ENCODE data around the gene RAI1. TPM values are rescaled to one million over a fixed set of nuclear protein-coding genes. Genes with fewer than 3 reads are reported as not detected.

The RAI1 gene
- total RNA-seq, 1 experiment from 2014 or later, result 12.7 TPM

DNA sequence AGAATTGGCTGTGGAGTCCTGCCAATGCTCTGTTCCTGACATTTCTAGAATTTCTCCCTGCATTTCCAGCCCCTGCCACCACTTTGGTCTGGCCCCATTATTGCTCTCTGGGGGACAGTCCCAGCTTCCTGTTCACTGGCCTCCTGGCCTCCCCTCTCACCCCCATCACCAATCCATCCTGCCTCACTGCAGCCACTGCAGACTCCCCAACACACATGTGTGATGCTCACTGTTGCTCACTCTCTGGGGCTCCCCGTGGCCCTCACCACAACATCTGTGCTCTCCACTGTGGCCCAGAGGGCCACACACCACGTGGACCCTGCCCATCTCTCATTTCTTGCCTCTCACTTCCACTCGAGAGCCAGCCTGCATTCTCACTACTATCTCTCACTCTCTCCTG is 91.0 kb downstream of the RAI1 start:
- H3K27me3 ChIP-seq (replicated peaks), result no peaks in the 10 kb centered on the region
- H3K4me1 ChIP-seq (replicated peaks), result no peaks in the 10 kb centered on the region; the same call in 1 of the 2 replicates

DNA sequence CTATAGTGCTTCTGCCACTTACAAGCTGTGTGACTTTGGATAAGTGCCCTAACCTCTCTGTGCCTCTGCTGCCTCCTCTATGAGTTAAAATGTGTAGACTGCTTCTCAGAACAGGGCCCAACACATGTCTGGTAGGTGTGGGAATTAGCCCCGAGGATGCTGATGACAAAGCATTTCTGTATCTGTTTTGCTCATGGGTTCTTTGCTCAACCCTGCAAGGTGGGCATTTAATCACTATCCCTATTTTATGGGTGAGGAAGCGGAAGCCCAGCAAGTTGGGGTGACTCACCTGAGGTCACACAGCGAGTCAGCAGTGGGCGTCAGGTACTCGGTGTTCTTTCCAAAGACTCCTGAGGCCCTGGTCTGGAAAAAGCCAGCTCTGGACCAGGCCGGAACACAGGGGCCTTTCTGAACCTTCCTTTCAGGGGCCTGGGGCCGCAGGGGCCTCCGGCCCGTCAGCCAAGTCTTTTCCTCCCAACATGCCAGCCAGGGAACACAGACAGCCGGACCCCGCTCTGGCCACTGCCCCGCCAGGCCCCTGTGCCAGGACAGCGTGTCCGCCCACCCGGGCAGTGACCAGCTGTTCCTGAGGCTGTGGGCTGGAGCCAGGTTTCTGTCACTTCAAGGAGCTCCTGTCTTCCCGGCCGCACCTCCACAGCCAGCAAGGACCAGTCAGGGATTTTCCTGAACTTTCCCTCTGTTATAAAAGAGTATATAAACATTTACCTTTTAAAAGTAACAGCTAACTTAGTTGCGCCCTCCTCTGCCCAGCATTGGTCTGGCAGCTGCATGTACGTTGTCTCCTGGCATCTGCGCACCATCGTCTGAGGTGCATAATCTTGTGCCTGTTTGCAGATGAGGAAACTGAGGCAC is 93.0 kb downstream of the RAI1 start:
- Histone ChIP-seq H3K4me3 (no peak overlapping the region), H3K36me3 (peaks cover 11% of the 10 kb centered on the region; the same call in 1 of the 2 replicates), H3K27ac (no peak overlapping the region), H3K9me3 (replicated peaks) (no peaks in the 10 kb centered on the region), H3K4me1 (replicated peaks) (no peaks in the 10 kb centered on the region), H3K27me3 (replicated peaks) (no peaks in the 10 kb centered on the region)
- DNase-seq (ENCODE audit: low read depth in 1 of 2, low spot score in 2 of 2), result no peak

More for the DNA sequence above, 91.0 kb downstream of the RAI1 start:
- no peak for DNase-seq (ENCODE audit: low read depth in 1 of 2, low spot score in 2 of 2)
- no peak overlapping the region for H3K27ac ChIP-seq
- no peak overlapping the region for H3K4me3 ChIP-seq
- peaks cover 4% of the 10 kb centered on the region; the same call in 1 of the 2 replicates for H3K36me3 ChIP-seq
- H3K9me3 ChIP-seq (replicated peaks), result no peaks in the 10 kb centered on the region

DNA sequence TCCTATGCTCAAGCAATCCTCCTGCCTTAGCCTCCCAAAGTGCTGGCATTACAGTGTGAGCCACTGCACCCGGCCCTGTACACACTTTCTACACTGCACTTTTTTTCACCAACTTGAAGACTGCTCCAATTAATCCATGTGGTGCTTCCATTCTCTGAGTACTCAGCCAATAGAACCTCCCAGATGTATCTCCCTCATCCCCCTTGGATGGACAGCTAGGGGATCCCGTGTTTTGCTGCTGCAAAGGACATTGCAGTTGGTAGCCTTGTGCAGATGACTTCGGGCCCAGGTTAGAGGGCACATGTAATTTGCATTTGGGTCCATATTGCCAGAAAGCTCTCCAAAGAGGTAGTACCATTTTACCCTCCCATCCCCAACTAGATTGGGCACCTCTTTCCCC is 95.6 kb downstream of the RAI1 start:
- DNase-seq (ENCODE audit: low read depth in 1 of 2, low spot score in 2 of 2), result no peak
- Histone ChIP-seq H3K36me3 (peaks cover 7% of the 10 kb centered on the region; the same call in 1 of the 2 replicates), H3K27me3 (replicated peaks) (no peaks in the 10 kb centered on the region), H3K4me1 (replicated peaks) (peaks cover 13% of the 10 kb centered on the region; the same call in 1 of the 2 replicates), H3K9me3 (replicated peaks) (no peaks in the 10 kb centered on the region), H3K27ac (no peak overlapping the region), H3K4me3 (no peak overlapping the region)

DNA sequence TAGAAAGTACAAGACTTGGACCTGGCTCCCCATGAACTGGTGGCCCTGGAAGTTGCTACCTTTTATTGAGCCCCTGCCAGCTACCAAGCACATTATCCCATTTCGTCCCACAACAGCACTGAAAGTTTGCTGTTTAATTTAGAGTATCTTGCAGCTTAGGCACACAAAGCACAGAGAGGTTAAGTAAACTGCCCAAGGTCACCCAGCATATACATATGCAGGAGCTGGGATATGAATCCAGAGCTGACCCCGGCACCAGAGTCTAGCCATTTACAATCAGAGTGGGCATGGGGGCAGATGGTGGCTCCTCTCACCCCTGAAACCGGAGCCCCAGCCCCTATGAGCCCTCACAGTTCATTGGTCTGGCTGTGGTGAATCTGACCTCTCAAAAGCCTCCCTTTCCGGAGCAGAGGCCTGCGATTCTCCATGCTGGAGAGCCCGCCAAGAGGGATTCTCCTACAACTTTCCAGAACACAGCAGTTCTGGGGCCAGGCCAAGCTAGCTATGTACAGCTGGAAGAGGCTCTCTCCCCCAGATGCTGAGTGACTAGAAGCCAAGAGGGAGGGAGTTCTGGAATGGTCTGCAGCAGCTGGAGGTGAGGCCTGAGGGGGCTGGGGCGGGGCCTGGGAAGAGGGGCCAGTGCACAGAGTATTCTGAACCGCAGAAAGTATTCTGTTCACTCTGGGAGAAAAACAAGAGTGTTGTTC is 97.2 kb downstream of the RAI1 start:
- H3K9me3 ChIP-seq (replicated peaks), result no peaks in the 10 kb centered on the region
- H3K27ac ChIP-seq, result no peak overlapping the region
- H3K4me1 ChIP-seq (replicated peaks), result peaks cover 13% of the 10 kb centered on the region; the same call in 1 of the 2 replicates
- no peak overlapping the region for H3K4me3 ChIP-seq
- H3K36me3 ChIP-seq, result peaks cover 7% of the 10 kb centered on the region; the same call in 1 of the 2 replicates
- no peaks in the 10 kb centered on the region for H3K27me3 ChIP-seq (replicated peaks)
- no peak for DNase-seq (ENCODE audit: low read depth in 1 of 2, low spot score in 2 of 2)

DNA sequence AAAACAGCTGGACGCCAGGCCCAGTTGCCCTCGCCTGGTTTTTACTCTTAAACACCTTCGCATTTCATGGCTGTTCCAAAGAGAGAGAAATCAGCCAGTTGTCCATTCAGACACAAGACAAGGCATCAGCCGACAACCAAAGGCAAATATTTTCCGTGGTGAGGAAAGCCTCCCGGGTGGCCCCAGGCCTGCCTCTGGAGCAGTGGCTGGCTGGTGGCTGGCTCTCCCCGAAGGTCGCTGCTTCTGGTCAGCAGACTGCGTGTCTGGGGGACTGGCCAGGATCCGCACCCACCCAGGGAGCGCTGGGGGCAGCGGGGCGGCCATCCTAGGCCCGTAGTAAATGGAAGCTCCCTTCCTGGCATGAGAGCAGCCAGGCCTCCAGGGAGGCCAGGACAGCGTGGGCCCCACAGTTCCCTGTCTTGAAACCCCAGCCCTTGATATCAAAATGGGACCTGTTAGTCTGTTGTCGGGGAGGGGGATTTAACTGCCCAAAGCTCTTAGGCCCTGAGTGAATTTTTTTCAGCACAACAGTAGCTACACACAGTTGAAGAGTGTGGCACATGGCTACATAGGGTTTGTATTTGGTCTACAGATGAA is 97.9 kb downstream of the RAI1 start:
- peaks cover 13% of the 10 kb centered on the region; the same call in 1 of the 2 replicates for H3K4me1 ChIP-seq (replicated peaks)
- no peaks in the 10 kb centered on the region for H3K9me3 ChIP-seq (replicated peaks)
- H3K36me3 ChIP-seq, result peaks cover 7% of the 10 kb centered on the region
- DNase-seq (ENCODE audit: low read depth in 1 of 2, low spot score in 2 of 2), result no peak
- H3K27ac ChIP-seq, result no peak overlapping the region
- H3K27me3 ChIP-seq (replicated peaks), result no peaks in the 10 kb centered on the region
- no peak overlapping the region for H3K4me3 ChIP-seq

DNA sequence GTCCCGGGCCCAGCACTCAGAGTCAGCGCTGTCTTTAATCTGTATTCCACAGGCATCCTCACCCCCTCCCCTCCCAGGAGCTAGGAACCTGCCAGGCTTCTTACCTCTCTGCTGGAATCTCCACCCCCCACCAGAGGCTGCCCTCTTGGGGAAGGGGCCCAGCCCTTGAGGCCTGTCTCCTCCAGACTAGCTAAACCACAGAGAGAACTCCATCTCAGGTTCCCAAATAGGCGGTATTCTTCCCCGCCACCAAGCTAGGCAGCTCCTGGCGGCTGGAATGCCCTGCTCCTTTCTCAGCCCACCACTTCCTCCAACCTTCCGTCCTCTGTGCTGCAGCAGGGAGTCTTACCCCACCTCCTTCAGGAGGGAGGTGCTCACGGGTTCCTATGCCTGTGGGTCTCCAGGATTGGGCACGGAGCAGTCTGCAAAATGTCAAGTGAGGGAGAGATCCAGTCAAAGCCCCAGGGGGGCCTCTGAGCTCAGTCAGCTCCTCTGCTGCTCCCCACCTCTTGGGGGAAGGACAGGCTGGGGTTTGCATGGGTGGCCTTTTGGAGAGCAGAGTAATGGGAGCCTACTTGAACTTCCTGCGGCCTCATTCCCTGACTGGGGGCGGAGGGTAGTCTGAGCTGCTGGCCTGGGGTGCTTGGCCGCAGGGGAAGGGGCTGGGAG is 99.8 kb downstream of the RAI1 start:
- Histone ChIP-seq H3K4me3 (no peak overlapping the region), H3K9me3 (replicated peaks) (no peaks in the 10 kb centered on the region), H3K27me3 (replicated peaks) (no peaks in the 10 kb centered on the region), H3K36me3 (peaks cover 7% of the 10 kb centered on the region), H3K4me1 (replicated peaks) (peaks cover 24% of the 10 kb centered on the region), H3K27ac (no peak overlapping the region)
- peak in 1 of 2 experiments; percentile 42 for DNase-seq (ENCODE audit: low read depth in 1 of 2, low spot score in 2 of 2)

DNA sequence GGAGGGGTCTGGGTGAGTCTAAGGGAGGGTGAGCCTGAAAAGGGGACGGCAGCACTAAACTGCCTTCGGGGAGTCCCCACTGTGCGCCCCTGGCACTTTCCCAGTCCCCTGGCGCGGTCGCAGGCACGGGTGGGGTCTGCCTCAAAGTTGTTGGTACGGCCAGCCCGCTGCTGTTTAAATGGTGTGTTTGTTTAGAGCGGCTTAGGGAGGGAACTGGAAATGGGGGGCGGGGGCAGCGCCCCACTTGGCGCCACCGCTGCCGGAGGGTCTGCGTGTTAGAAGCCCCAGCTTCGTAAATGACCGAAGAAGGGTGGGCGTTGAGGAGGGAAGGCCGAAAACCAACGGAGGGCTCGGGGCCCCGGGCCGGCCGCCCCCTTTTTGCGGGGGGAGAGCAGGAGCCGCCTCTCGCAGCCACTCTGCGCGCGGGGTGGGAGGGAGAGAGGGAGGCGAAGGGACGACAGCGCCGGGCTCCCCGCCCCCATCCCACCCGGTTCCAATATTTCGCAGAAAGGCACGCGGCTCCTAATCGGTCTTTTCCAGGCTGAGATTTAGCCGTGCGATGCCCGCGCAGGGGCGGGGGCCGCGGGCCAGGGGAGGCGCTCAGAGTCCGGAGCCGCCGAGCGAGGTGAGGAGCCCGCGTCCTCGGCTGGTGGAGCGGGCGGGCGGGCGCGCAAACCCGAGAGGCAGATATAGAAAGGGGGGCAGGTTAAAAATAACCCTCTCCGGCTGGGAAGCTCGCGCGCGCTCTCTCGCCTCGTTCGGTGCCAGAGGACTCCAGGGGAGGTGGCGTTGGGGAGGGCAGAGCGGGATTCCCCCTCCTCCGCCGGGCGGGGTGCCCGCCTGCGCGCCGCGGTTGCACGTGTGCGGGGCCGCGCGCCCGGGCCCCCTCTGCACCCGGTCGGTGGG is 100.6 kb downstream of the RAI1 start:
- no peak for DNase-seq (ENCODE audit: low read depth in 1 of 2, low spot score in 2 of 2)
- peaks cover 7% of the 10 kb centered on the region for H3K36me3 ChIP-seq
- H3K4me3 ChIP-seq, result peak overlapping the region; percentile 26
- no peak overlapping the region for H3K27ac ChIP-seq
- peaks cover 32% of the 10 kb centered on the region for H3K4me1 ChIP-seq (replicated peaks)
- H3K9me3 ChIP-seq (replicated peaks), result no peaks in the 10 kb centered on the region
- no peaks in the 10 kb centered on the region for H3K27me3 ChIP-seq (replicated peaks)

DNA sequence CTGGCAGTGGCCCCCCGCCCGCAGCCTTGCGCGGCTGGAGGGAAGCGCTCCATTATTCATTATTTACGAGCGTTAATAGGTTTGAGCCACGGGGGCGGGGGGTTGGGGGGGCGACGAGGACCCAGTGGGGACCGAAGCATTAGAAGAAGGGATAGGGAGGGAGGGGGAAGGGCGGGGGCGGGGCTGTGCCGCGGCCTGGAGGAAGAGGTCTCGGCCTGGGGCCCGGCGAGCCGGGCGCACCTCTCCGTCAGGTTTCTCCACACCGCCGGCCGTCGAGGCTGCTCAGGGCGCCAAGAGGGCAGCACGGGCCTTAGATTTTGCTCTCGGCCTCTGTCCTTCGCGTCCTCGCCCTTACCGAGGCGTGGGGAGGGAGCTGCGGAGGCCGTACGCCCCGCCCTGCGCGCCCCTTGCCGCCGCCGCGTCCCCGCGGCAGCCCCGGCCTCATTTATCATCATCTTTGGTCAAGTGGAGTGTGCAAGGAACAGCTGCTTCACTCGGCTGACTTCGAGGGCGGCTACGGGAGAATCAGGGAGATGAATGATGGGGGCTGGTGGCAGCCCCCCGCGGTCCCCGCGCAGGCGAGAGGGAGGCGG is 101.4 kb downstream of the RAI1 start:
- Histone ChIP-seq H3K9me3 (replicated peaks) (no peaks in the 10 kb centered on the region), H3K36me3 (peaks cover 7% of the 10 kb centered on the region), H3K4me1 (replicated peaks) (peaks cover 32% of the 10 kb centered on the region), H3K27me3 (replicated peaks) (no peaks in the 10 kb centered on the region), H3K27ac (no peak overlapping the region), H3K4me3 (no peak overlapping the region; the same call in 1 of the 2 replicates)
- DNase-seq (ENCODE audit: low read depth in 1 of 2, low spot score in 2 of 2), result no peak

DNA sequence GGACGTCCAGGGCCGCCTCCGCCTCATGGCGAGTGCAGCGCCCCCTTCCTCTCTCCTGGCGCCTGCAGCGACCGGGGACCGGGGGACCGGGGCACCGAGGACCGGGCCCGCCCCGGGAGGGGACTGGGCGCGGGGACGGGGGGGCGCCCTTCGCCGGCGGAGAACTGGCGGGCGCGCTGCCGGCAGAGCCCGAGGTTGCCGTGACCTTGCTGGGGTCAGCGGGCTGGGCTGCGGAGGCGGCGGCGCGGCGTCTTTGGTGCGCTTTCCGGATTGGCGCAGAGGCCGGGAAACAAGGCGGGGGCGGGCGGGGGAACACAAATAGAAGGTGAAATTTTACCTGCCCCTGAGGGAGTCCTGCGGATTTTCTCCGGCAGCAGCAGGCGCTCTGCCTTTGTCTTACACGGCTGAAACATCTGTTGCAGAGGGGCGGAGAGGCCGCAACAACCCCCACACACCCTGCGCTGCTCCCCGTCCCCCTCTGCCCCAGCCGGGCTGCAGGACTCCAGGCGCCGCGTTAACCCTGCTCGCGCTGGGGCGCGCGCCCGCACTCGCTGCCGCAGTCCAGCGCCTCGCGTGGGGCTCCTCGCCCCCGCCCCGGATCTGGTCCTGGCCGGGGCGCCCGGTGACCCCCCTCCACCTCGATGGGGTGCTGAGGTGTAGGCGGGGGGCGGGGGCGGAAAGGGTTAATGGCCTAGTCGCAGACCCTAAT is 102.0 kb downstream of the RAI1 start:
- Histone ChIP-seq H3K27me3 (replicated peaks) (no peaks in the 10 kb centered on the region), H3K9me3 (replicated peaks) (no peaks in the 10 kb centered on the region), H3K4me3 (no peak overlapping the region), H3K27ac (no peak overlapping the region), H3K36me3 (peaks cover 6% of the 10 kb centered on the region), H3K4me1 (replicated peaks) (peaks cover 32% of the 10 kb centered on the region)
- no peak for DNase-seq (ENCODE audit: low read depth in 1 of 2, low spot score in 2 of 2)

DNA sequence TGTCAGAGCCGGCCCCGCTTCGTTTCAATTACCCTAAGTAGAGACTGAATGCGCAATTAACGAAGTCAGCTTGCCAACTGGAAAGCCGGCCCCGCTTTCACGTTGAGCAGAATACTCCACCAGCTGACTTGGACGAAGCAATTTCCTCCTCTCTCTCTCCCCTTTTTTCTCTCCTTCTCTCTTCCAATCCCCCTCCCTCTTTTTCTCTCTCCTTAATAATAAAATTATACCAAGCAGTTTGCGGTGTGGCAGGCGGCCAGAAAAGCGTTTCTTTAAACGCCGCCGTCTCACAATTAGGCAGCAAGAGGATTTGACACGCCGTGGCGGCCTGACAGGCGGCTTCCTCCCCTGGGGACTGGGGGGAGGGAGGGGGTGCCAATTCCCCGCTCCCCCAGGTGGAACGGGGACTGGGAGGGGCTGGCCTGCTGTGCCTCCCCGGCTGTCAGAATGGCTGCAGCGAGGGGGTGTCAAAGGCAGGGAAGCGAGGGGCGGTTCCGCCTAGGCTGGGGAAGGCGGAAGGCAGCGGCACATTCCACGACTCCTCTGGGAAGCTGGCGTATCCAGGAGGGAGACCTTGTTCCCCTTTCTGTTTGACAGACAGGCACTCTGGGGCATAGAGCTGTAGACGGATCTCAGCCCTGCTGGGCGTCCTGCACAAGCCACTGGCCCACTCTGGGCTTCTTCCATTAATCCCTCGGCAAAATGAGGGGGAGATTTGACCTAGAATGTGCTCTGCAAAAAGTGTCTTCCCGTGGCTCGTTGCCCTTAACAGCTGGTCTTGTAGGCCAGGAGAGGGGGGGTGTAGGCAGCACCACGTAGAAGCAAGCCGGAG is 102.8 kb downstream of the RAI1 start:
- Histone ChIP-seq H3K27ac (no peak overlapping the region), H3K9me3 (replicated peaks) (no peaks in the 10 kb centered on the region), H3K4me3 (no peak overlapping the region), H3K4me1 (replicated peaks) (peaks cover 32% of the 10 kb centered on the region), H3K36me3 (peaks cover 4% of the 10 kb centered on the region; the same call in 1 of the 2 replicates), H3K27me3 (replicated peaks) (no peaks in the 10 kb centered on the region)
- DNase-seq (ENCODE audit: low read depth in 1 of 2, low spot score in 2 of 2), result no peak

DNA sequence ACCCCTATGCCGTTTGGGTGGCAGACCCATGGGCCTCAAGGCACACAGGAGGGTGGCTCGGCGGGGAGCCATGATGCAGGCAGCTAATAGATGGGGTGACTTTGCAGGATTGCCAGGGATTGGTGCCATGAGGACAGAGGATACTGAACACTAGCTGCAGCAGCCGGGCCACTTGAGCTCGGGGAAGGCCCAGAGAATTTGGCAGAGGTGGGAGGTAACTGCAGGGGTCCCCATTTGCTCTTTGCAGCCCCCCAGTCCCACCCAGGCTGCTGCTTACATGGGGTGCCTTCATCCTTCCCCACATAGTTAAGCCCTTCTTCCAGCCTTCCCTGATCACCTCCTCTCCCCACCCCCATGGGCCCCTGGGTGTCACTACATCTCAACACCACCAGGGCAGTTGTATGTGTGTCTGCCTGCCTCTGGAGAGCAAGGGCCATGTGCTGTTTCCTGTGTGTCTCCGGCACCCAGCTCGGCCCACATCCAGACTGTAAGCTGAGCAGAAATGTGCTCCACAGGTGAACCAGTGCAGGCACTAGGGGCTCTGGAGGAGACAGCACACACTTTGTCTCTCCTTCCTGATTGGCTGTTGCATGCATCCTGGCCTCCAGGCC is 103.5 kb downstream of the RAI1 start:
- Histone ChIP-seq H3K27me3 (replicated peaks) (no peaks in the 10 kb centered on the region), H3K4me1 (replicated peaks) (peaks cover 32% of the 10 kb centered on the region), H3K4me3 (no peak overlapping the region), H3K36me3 (peaks cover 4% of the 10 kb centered on the region; the same call in 1 of the 2 replicates), H3K9me3 (replicated peaks) (no peaks in the 10 kb centered on the region), H3K27ac (no peak overlapping the region)
- DNase-seq (ENCODE audit: low read depth in 1 of 2, low spot score in 2 of 2), result no peak
